ENCODE results near the gene MAML2.

GRCh38 chr11:96126917-96127595 is 215.9 kb downstream of the MAML2 start:
- TF ChIP-seq CTCF (IDR thresholded peaks at IDR 0.05) (no peak), EZH2 (IDR thresholded peaks at IDR 0.05) (no peak), EZH2phosphoT487 (IDR thresholded peaks at IDR 0.05) (no peak)

Measured in neural progenitor cell (in vitro differentiated cells).